K562 (cell line): ENCODE measurements around the gene ZNF8. TPM values are rescaled to one million over a fixed set of nuclear protein-coding genes. Genes with fewer than 3 reads are reported as not detected.

ENCODE experiments used
- BRD4 ChIP-seq: fragments of 200-600 bp; sonication (generic); IDR thresholded peaks from 2 replicates; pipeline ENCODE4 v1.6.1; 2017; ENCODE audit warnings: inconsistent platforms
- EWSR1 ChIP-seq: fragments of 450-650 bp; IDR thresholded peaks from 2 replicates; pipeline ENCODE4 v1.6.1; 2018; ENCODE audit warnings: borderline replicate concordance, mild to moderate bottlenecking, low read depth, moderate library complexity; ENCODE audit not compliant: partially characterized antibody
- FIP1L1 ChIP-seq: fragments of 200-400 bp; formaldehyde crosslinking; IDR thresholded peaks from 2 replicates; pipeline ENCODE4 v1.6.1; 2018; ENCODE audit warnings: mild to moderate bottlenecking, low read depth, low read length; ENCODE audit not compliant: poor library complexity, severe bottlenecking
- MGA ChIP-seq: fragments of 450-650 bp; IDR thresholded peaks from 2 replicates; pipeline ENCODE4 v1.6.1; 2016; ENCODE audit warnings: mild to moderate bottlenecking, moderate library complexity
- MNT ChIP-seq, 2 experiments: fragments of 450-650 bp; conservative IDR thresholded peaks; 2 replicates each; pipeline ENCODE4 v1.6.1; 2017; ENCODE audit warnings: mild to moderate bottlenecking in 2 of 2, moderate library complexity in 2 of 2
- SMARCC2 ChIP-seq: fragments of 450-650 bp; IDR thresholded peaks from 2 replicates; pipeline ENCODE4 v1.6.1; 2017; ENCODE audit warnings: antibody characterized with exemption, moderate library complexity, mild to moderate bottlenecking, low read depth
- ZNF239 ChIP-seq: fragments of 250-450 bp; sonication (Bioruptor Pico); IDR thresholded peaks from 2 replicates; pipeline ENCODE4 v1.4.0; 2020; ENCODE audit warnings: mild to moderate bottlenecking
- polyA plus RNA-seq, 8 experiments: library from polyadenylated mRNA; depleted of rRNA in 4 of 8; stranded (reverse) in 5 of 8; unstranded in 3 of 8; fragments of >200 nt; fragmentation: Nextera tagmentation in 2 of 8; fragmentation: Illumina TruSeq in 1 of 8; extraction: Ambion mirVana in 2 of 8; extraction: Trizol in 1 of 8; gene quantifications; 2 replicates each; pipeline versions ENCODE4 v1.2.1 to v1.2.3, GENCODE V29; 2011 to 2014; ENCODE audit warnings: inconsistent platforms in 1 of 8, missing spikeins in 1 of 8
- total RNA-seq, 7 experiments: library from RNA; depleted of rRNA in 6 of 7; stranded (reverse); fragments of >200 nt in 6 of 7; fragmentation: Illumina TruSeq in 2 of 7; extraction: Trizol in 2 of 7; gene quantifications; 2 replicates each; pipeline versions ENCODE4 v1.2.1 to v1.2.3, GENCODE V29; 2011 to 2021; ENCODE audit warnings: low replicate concordance in 1 of 7
- TF ChIP-seq, protein P1 (sequence below): fragments of 250-450 bp; sonication (Bioruptor Pico); IDR thresholded peaks from 2 replicates; pipeline ENCODE4 v1.8.0; 2022; ENCODE audit warnings: moderate library complexity, mild to moderate bottlenecking, inconsistent platforms
- TF ChIP-seq, protein P2 (sequence below): fragments of 250-450 bp; sonication (Bioruptor Pico); IDR thresholded peaks from 2 replicates; pipeline ENCODE4 v1.8.0; 2021; ENCODE audit warnings: moderate library complexity, mild to moderate bottlenecking, inconsistent platforms

The ZNF8 gene
- total and polyA plus RNA-seq, 9 of the 15 experiments (the other 6 are each of a cell fraction or from before 2014, with no cell fraction given), result 0.71 to 7.7 (median 4.7) TPM

DNA sequence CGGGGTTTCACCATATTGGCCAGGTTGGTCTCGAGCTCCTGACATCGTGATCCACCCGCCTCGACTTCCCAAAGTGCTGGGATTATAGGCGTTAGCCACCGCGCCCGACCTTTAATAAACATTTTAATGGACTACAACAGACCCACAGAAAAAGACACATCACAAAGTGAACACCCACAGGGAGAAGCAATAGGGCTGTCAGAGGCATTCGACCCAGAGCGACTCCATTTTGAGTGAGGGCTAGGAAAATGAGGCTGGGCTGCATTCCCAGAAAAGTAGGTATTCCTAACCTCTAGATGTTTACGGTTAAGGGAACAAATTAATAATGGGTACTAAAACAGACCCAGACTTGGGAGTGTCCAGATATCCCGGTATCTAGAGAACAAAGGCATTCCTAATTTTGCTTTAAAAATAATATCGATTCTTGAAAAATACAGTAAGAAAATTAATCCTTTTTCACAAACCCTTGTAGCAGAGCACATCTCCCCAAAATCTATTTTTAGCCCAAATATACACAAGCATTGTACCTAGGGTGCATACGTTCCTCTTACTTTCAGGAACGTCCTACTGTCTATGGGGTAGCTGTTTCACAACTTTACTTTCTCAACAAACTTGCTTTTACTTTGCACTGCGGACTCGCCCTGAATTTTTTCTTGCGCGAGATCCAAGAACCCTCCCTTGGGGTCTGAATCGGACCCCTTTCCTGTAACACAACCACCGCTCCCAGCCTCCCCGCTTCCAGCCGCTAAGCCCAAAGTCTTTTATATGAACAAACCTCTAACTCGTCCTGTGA lies 811 bp upstream of the ZNF8 start (continued):
- TF ChIP-seq MGA (peak; percentile 4; the same call in 1 of the 2 replicates), SMARCC2 (0 out of 2 replicates have a peak, but pooled peaks have one; percentile 26), EWSR1 (no peak), BRD4 (no peak), ZNF239 (CRISPR knock-in tag) (0 out of 2 replicates have a peak, but pooled peaks have one; percentile 17), MNT (conservative IDR thresholded peaks at IDR 0.05) (no peak), FIP1L1 (no peak)
- TF ChIP-seq, protein P1, sequence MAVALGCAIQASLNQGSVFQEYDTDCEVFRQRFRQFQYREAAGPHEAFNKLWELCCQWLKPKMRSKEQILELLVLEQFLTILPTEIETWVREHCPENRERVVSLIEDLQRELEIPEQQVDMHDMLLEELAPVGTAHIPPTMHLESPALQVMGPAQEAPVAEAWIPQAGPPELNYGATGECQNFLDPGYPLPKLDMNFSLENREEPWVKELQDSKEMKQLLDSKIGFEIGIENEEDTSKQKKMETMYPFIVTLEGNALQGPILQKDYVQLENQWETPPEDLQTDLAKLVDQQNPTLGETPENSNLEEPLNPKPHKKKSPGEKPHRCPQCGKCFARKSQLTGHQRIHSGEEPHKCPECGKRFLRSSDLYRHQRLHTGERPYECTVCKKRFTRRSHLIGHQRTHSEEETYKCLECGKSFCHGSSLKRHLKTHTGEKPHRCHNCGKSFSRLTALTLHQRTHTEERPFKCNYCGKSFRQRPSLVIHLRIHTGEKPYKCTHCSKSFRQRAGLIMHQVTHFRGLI (CRISPR knock-in tag), result 0 out of 2 replicates have a peak, but pooled peaks have one; percentile 12
- TF ChIP-seq, protein P2, sequence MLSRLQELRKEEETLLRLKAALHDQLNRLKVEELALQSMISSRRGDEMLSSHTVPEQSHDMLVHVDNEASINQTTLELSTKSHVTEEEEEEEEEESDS (CRISPR knock-in tag), result no peak
